Prostate gland (tissue), 2 donors: ENCODE measurements around the gene SETBP1.

ENCODE experiments used
- POLR2A ChIP-seq: fragments of 450-650 bp; IDR thresholded peaks from one replicate; pipeline ENCODE4 v1.6.1; 2016; ENCODE audit warnings: antibody characterized with exemption, mild to moderate bottlenecking
- POLR2AphosphoS5 ChIP-seq: sonication (generic); formaldehyde crosslinking; IDR thresholded peaks from one replicate; pipeline ENCODE4 v1.6.1; 2017; ENCODE audit warnings: antibody characterized with exemption
- TF ChIP-seq, protein P1 (sequence below), 4 experiments: fragments of 200-600 bp in 2 of 4; fragments of 450-650 bp in 2 of 4; sonication (generic) in 2 of 4; IDR thresholded peaks; 1 replicate in 3 of 4; 2 replicates in 1 of 4; pipeline ENCODE4 v1.5.1; 2016 to 2019; ENCODE audit warnings: antibody characterized with exemption in 4 of 4, mild to moderate bottlenecking in 2 of 4, moderate library complexity in 2 of 4

- TF ChIP-seq POLR2A: no peak
- TF ChIP-seq, protein P1, sequence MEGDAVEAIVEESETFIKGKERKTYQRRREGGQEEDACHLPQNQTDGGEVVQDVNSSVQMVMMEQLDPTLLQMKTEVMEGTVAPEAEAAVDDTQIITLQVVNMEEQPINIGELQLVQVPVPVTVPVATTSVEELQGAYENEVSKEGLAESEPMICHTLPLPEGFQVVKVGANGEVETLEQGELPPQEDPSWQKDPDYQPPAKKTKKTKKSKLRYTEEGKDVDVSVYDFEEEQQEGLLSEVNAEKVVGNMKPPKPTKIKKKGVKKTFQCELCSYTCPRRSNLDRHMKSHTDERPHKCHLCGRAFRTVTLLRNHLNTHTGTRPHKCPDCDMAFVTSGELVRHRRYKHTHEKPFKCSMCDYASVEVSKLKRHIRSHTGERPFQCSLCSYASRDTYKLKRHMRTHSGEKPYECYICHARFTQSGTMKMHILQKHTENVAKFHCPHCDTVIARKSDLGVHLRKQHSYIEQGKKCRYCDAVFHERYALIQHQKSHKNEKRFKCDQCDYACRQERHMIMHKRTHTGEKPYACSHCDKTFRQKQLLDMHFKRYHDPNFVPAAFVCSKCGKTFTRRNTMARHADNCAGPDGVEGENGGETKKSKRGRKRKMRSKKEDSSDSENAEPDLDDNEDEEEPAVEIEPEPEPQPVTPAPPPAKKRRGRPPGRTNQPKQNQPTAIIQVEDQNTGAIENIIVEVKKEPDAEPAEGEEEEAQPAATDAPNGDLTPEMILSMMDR (IDR thresholded peaks at IDR 0.05): no peak
- no peak for TF ChIP-seq POLR2AphosphoS5
Observed at GRCh38 chr18:44881461-44882162, 200.9 kb downstream of the SETBP1 start.
